Measurements from ENCODE around the gene CEP85L.

- TF ChIP-seq CTCF (IDR thresholded peaks at IDR 0.05) (no peak), EZH2 (IDR thresholded peaks at IDR 0.05) (no peak)
Measured at GRCh38 chr6:118648866-118649554, 2.4 kb downstream of the CEP85L start.
